Measurements from ENCODE around the gene CHAF1B.

CHAF1B gene

GRCh38 chr21:36422279-36423098, 37.3 kb downstream of the CHAF1B start:
- H2AFZ ChIP-seq (ENCODE audit: low read depth, low read length): no peak overlapping the region
- H3K36me3 ChIP-seq (ENCODE audit: insufficient read depth, low read length): peaks cover 5% of the 10 kb centered on the region
- H3K4me1 ChIP-seq (ENCODE audit: insufficient read depth, low read length): no peaks in the 10 kb centered on the region
- no peak overlapping the region for H3K4me3 ChIP-seq (ENCODE audit: low read length)
- H3K27me3 ChIP-seq (ENCODE audit: insufficient read depth, low read length): no peaks in the 10 kb centered on the region
- H3K9me3 ChIP-seq (ENCODE audit: low read length): no peaks in the 10 kb centered on the region

GRCh38 chr21:36423771-36424433, 38.7 kb downstream of the CHAF1B start:
- no peak overlapping the region for H3K4me3 ChIP-seq (ENCODE audit: low read length)
- H2AFZ ChIP-seq (ENCODE audit: low read depth, low read length): no peak overlapping the region
- no peaks in the 10 kb centered on the region for H3K4me1 ChIP-seq (ENCODE audit: insufficient read depth, low read length)
- H3K9me3 ChIP-seq (ENCODE audit: low read length): no peaks in the 10 kb centered on the region
- no peaks in the 10 kb centered on the region for H3K27me3 ChIP-seq (ENCODE audit: insufficient read depth, low read length)
- H3K36me3 ChIP-seq (ENCODE audit: insufficient read depth, low read length): no peaks in the 10 kb centered on the region

- no peaks in the 10 kb centered on the region for H3K9me3 ChIP-seq (ENCODE audit: low read length)
- no peaks in the 10 kb centered on the region for H3K4me1 ChIP-seq (ENCODE audit: insufficient read depth, low read length)
- no peak overlapping the region for H2AFZ ChIP-seq (ENCODE audit: low read depth, low read length)
- H3K4me3 ChIP-seq (ENCODE audit: low read length): no peak overlapping the region
- no peaks in the 10 kb centered on the region for H3K36me3 ChIP-seq (ENCODE audit: insufficient read depth, low read length)
- H3K27me3 ChIP-seq (ENCODE audit: insufficient read depth, low read length): no peaks in the 10 kb centered on the region
Observed at GRCh38 chr21:36424592-36424991, 39.4 kb downstream of the CHAF1B start.

- Histone ChIP-seq H3K36me3 (ENCODE audit: insufficient read depth, low read length) (no peaks in the 10 kb centered on the region), H3K4me1 (ENCODE audit: insufficient read depth, low read length) (peaks cover 3% of the 10 kb centered on the region), H3K27me3 (ENCODE audit: insufficient read depth, low read length) (no peaks in the 10 kb centered on the region), H3K4me3 (ENCODE audit: low read length) (no peak overlapping the region), H2AFZ (ENCODE audit: low read depth, low read length) (no peak overlapping the region), H3K9me3 (ENCODE audit: low read length) (no peaks in the 10 kb centered on the region)
Observed at GRCh38 chr21:36425286-36425685, 40.1 kb downstream of the CHAF1B start.

- Histone ChIP-seq H2AFZ (ENCODE audit: low read depth, low read length) (no peak overlapping the region), H3K4me3 (ENCODE audit: low read length) (no peak overlapping the region), H3K36me3 (ENCODE audit: insufficient read depth, low read length) (no peaks in the 10 kb centered on the region), H3K4me1 (ENCODE audit: insufficient read depth, low read length) (peaks cover 3% of the 10 kb centered on the region), H3K9me3 (ENCODE audit: low read length) (no peaks in the 10 kb centered on the region), H3K27me3 (ENCODE audit: insufficient read depth, low read length) (no peaks in the 10 kb centered on the region)
Observed at GRCh38 chr21:36427502-36427901, 42.3 kb downstream of the CHAF1B start.

- H3K4me3 ChIP-seq (ENCODE audit: low read length): no peak overlapping the region
- peaks cover 3% of the 10 kb centered on the region for H3K4me1 ChIP-seq (ENCODE audit: insufficient read depth, low read length)
- H3K36me3 ChIP-seq (ENCODE audit: insufficient read depth, low read length): no peaks in the 10 kb centered on the region
- no peaks in the 10 kb centered on the region for H3K27me3 ChIP-seq (ENCODE audit: insufficient read depth, low read length)
- H3K9me3 ChIP-seq (ENCODE audit: low read length): no peaks in the 10 kb centered on the region
- H2AFZ ChIP-seq (ENCODE audit: low read depth, low read length): no peak overlapping the region
Observed at GRCh38 chr21:36428761-36429432, 43.7 kb downstream of the CHAF1B start.

- no peaks in the 10 kb centered on the region for H3K9me3 ChIP-seq (ENCODE audit: low read length)
- H3K4me3 ChIP-seq (ENCODE audit: low read length): no peak overlapping the region
- peaks cover 3% of the 10 kb centered on the region for H3K4me1 ChIP-seq (ENCODE audit: insufficient read depth, low read length)
- no peaks in the 10 kb centered on the region for H3K27me3 ChIP-seq (ENCODE audit: insufficient read depth, low read length)
- no peak overlapping the region for H2AFZ ChIP-seq (ENCODE audit: low read depth, low read length)
- no peaks in the 10 kb centered on the region for H3K36me3 ChIP-seq (ENCODE audit: insufficient read depth, low read length)
Observed at GRCh38 chr21:36429947-36430546, 44.9 kb downstream of the CHAF1B start.

- Histone ChIP-seq H3K9me3 (ENCODE audit: low read length) (no peaks in the 10 kb centered on the region), H3K36me3 (ENCODE audit: insufficient read depth, low read length) (no peaks in the 10 kb centered on the region), H2AFZ (ENCODE audit: low read depth, low read length) (no peak overlapping the region), H3K4me1 (ENCODE audit: insufficient read depth, low read length) (peaks cover 3% of the 10 kb centered on the region), H3K4me3 (ENCODE audit: low read length) (no peak overlapping the region), H3K27me3 (ENCODE audit: insufficient read depth, low read length) (no peaks in the 10 kb centered on the region)
Observed at GRCh38 chr21:36430841-36431240, 45.6 kb downstream of the CHAF1B start.

GRCh38 chr21:36431252-36431651, 46.1 kb downstream of the CHAF1B start:
- Histone ChIP-seq H3K4me3 (ENCODE audit: low read length) (no peak overlapping the region), H3K4me1 (ENCODE audit: insufficient read depth, low read length) (peaks cover 3% of the 10 kb centered on the region), H2AFZ (ENCODE audit: low read depth, low read length) (no peak overlapping the region), H3K9me3 (ENCODE audit: low read length) (no peaks in the 10 kb centered on the region), H3K27me3 (ENCODE audit: insufficient read depth, low read length) (no peaks in the 10 kb centered on the region), H3K36me3 (ENCODE audit: insufficient read depth, low read length) (no peaks in the 10 kb centered on the region)

GRCh38 chr21:36433059-36433709, 48.0 kb downstream of the CHAF1B start:
- Histone ChIP-seq H3K27me3 (ENCODE audit: insufficient read depth, low read length) (no peaks in the 10 kb centered on the region), H3K36me3 (ENCODE audit: insufficient read depth, low read length) (no peaks in the 10 kb centered on the region), H3K9me3 (ENCODE audit: low read length) (no peaks in the 10 kb centered on the region), H3K4me3 (ENCODE audit: low read length) (no peak overlapping the region), H2AFZ (ENCODE audit: low read depth, low read length) (no peak overlapping the region), H3K4me1 (ENCODE audit: insufficient read depth, low read length) (peaks cover 3% of the 10 kb centered on the region)

GRCh38 chr21:36434144-36434543, 49.0 kb downstream of the CHAF1B start:
- Histone ChIP-seq H3K4me3 (ENCODE audit: low read length) (no peak overlapping the region), H3K4me1 (ENCODE audit: insufficient read depth, low read length) (peaks cover 3% of the 10 kb centered on the region), H2AFZ (ENCODE audit: low read depth, low read length) (no peak overlapping the region), H3K9me3 (ENCODE audit: low read length) (no peaks in the 10 kb centered on the region), H3K36me3 (ENCODE audit: insufficient read depth, low read length) (no peaks in the 10 kb centered on the region), H3K27me3 (ENCODE audit: insufficient read depth, low read length) (no peaks in the 10 kb centered on the region)

GRCh38 chr21:36436829-36437744, 51.9 kb downstream of the CHAF1B start:
- Histone ChIP-seq H3K9me3 (ENCODE audit: low read length) (no peaks in the 10 kb centered on the region), H2AFZ (ENCODE audit: low read depth, low read length) (no peak overlapping the region)

More at GRCh38 chr21:36436829-36437744, 51.9 kb downstream of the CHAF1B start:
- Histone ChIP-seq H3K4me3 (ENCODE audit: low read length) (no peak overlapping the region), H3K36me3 (ENCODE audit: insufficient read depth, low read length) (no peaks in the 10 kb centered on the region), H3K4me1 (ENCODE audit: insufficient read depth, low read length) (no peaks in the 10 kb centered on the region), H3K27me3 (ENCODE audit: insufficient read depth, low read length) (no peaks in the 10 kb centered on the region)
